Ovary (tissue), 9 donors: ENCODE measurements around the gene ARHGEF26. TPM values are rescaled to one million over a fixed set of nuclear protein-coding genes. Genes with fewer than 3 reads are reported as not detected.

Experiments used
- DNase-seq, 5 donors: peaks; one replicate each; pipeline ENCODE4 v3.0.0-alpha.2; 2019 to 2020
- H3K27ac ChIP-seq, 2 donors: fragments of 200-600 bp; one replicate each; pipeline versions ENCODE4 v1.5.1 to v1.8.0; 2019 to 2022
- H3K27me3 ChIP-seq: fragments of 200-600 bp; one replicate; pipeline ENCODE4 v1.8.0; 2022
- H3K36me3 ChIP-seq: fragments of 200-600 bp; sonication (generic); one replicate; pipeline ENCODE4 v1.5.1; 2019
- H3K4me1 ChIP-seq: one replicate; pipeline ENCODE4 v1.8.1; 2013; ENCODE audit warnings: mild to moderate bottlenecking, moderate library complexity; ENCODE audit not compliant: insufficient read depth
- H3K4me3 ChIP-seq: fragments of 200-600 bp; sonication (generic); one replicate; pipeline ENCODE4 v1.5.1; 2017
- H3K9me3 ChIP-seq, 2 donors: fragments of 200-600 bp in 1 of 2; sonication (generic) in 1 of 2; one replicate each; pipeline versions ENCODE4 v1.5.1 to v1.8.1; 2013 to 2019; ENCODE audit warnings: mild to moderate bottlenecking in 1 of 2, moderate library complexity in 1 of 2
- CTCF ChIP-seq, 3 donors: fragments of 450-650 bp in 2 of 3; fragments of 200-600 bp in 1 of 3; IDR thresholded peaks; one replicate each; pipeline versions ENCODE4 v1.5.1 to v1.8.0; 2016 to 2022; ENCODE audit warnings: antibody characterized with exemption in 3 of 3, mild to moderate bottlenecking in 1 of 3
- EP300 ChIP-seq: sonication (generic); formaldehyde crosslinking; IDR thresholded peaks from one replicate; pipeline ENCODE4 v1.6.1; 2017; ENCODE audit warnings: antibody characterized with exemption
- POLR2A ChIP-seq: fragments of 450-650 bp; IDR thresholded peaks from one replicate; pipeline ENCODE4 v1.6.1; 2017; ENCODE audit warnings: antibody characterized with exemption, mild to moderate bottlenecking, moderate library complexity
- WGBS, 3 donors: extraction: QIAGEN DNeasy Blood & Tissue Kit in 1 of 3; methylation state at CpG; one replicate each; pipeline versions ENCODE4 v1.1.5 to v1.1.7; 2013 to 2017; 5-methylcytosine and 5-hydroxymethylcytosine counted together
- intact Hi-C, 4 donors: fragments of 100-400 bp; cut with DNase I; formaldehyde crosslinking; loops; one replicate each; pipeline versions ENCODE4 v1.11.0 to v1.15.1; 2022 to 2023
- polyA plus RNA-seq, 2 donors: library from polyadenylated mRNA; stranded (reverse); fragments of 200-250 nt in 1 of 2; fragments of 350-450 nt in 1 of 2; fragmentation: Illumina TruSeq in 1 of 2; extraction: RNeasy Lipid Tissue Mini Kit (QIAGEN cat#74804) in 1 of 2; gene quantifications; one replicate each; pipeline ENCODE4 v1.2.3, GENCODE V29; 2013 to 2014
- total RNA-seq, 7 donors: library from RNA; depleted of rRNA in 2 of 7; stranded (reverse); fragments of >200 nt in 2 of 7; fragmentation: NEBNext Ultra II Directional in 3 of 7; extraction: Animal tissue kit (Norgen Biotek cat#: 25700) in 3 of 7; gene quantifications; one replicate each; pipeline versions ENCODE4 v1.1.0 to v1.2.4, GENCODE V29; 2016 to 2023
- donor health status: DM: no; HTN: no; CAD: no; lungs with moderate emphysema.
- donor health status: DM: no; HTN: no; CAD: no.
- donor health status: Bipolar disorder and iron deficiency.
- donor health status: DM: yes; HTN: yes; CAD: no.
- donor health status: DM: no; HTN: no; CAD: no.
- donor health status: DM: yes; HTN: yes; CAD: no.

Gene ARHGEF26
- total and polyA plus RNA-seq, 9 donors: 6.9 to 14.4 (median 11.7) TPM

GRCh38 chr3:154294016-154294415 lies 172.8 kb downstream of the ARHGEF26 start:
- no peak overlapping the region for H3K4me3 ChIP-seq
- WGBS, 3 donors: 89 to 97% (median 93%) methylated on average over 2 of the region's 2 CpGs
- H3K4me1 ChIP-seq: no peaks in the 10 kb centered on the region
- TF ChIP-seq CTCF (IDR thresholded peaks at IDR 0.05): no peak
- no peaks in the 10 kb centered on the region for H3K9me3 ChIP-seq
- no peak for DNase-seq
- H3K27ac ChIP-seq: no peak overlapping the region
- intact Hi-C loops: no loop called here
- H3K27me3 ChIP-seq: no peaks in the 10 kb centered on the region
- H3K36me3 ChIP-seq: no peaks in the 10 kb centered on the region

GRCh38 chr3:154301561-154301960 lies 180.4 kb downstream of the ARHGEF26 start:
- no peak for DNase-seq
- H3K9me3 ChIP-seq: no peaks in the 10 kb centered on the region
- H3K4me1 ChIP-seq: no peaks in the 10 kb centered on the region
- TF ChIP-seq EP300 (no peak), CTCF (IDR thresholded peaks at IDR 0.05) (no peak), POLR2A (no peak)
- 79 to 86% (median 86%) methylated on average over 3 of the region's 3 CpGs for WGBS, 3 donors
- no peak overlapping the region for H3K27ac ChIP-seq
- H3K4me3 ChIP-seq: no peak overlapping the region
- no peaks in the 10 kb centered on the region for H3K36me3 ChIP-seq
- H3K27me3 ChIP-seq: no peaks in the 10 kb centered on the region
- intact Hi-C loops: no loop called here

GRCh38 chr3:154304116-154304786 lies 183.1 kb downstream of the ARHGEF26 start:
- no peak for DNase-seq
- Histone ChIP-seq H3K27me3 (no peaks in the 10 kb centered on the region), H3K36me3 (no peaks in the 10 kb centered on the region), H3K9me3 (no peaks in the 10 kb centered on the region), H3K4me3 (no peak overlapping the region), H3K4me1 (no peaks in the 10 kb centered on the region), H3K27ac (no peak overlapping the region)
- intact Hi-C loops: no loop called here
- TF ChIP-seq POLR2A (no peak), CTCF (IDR thresholded peaks at IDR 0.05) (no peak), EP300 (no peak)

- no peaks in the 10 kb centered on the region for H3K36me3 ChIP-seq
- DNase-seq: no peak
- 97 to 98% (median 98%) methylated on average over 3 of the region's 3 CpGs for WGBS, 3 donors
Measured at GRCh38 chr3:154304936-154305335, 183.7 kb downstream of the ARHGEF26 start.

More at GRCh38 chr3:154304936-154305335, 183.7 kb downstream of the ARHGEF26 start:
- intact Hi-C loops: no loop called here
- no peaks in the 10 kb centered on the region for H3K4me1 ChIP-seq
- H3K27me3 ChIP-seq: no peaks in the 10 kb centered on the region
- H3K4me3 ChIP-seq: no peak overlapping the region
- H3K27ac ChIP-seq: no peak overlapping the region
- no peaks in the 10 kb centered on the region for H3K9me3 ChIP-seq
- no peak for TF ChIP-seq EP300
- TF ChIP-seq CTCF (IDR thresholded peaks at IDR 0.05): no peak
- TF ChIP-seq POLR2A: no peak
